HepG2 (cell line): ENCODE data around the gene SDR39U1. TPM values are rescaled to one million over a fixed set of nuclear protein-coding genes. Genes with fewer than 3 reads are reported as not detected.
A peak's percentile ranks its signal among the peaks of the same experiment; 100 is the strongest.

ENCODE experiments used
- ATAC-seq: fragments of 200-7000 bp; cut with Tn5 transposase; 3 replicates; pipeline ENCODE4 v1.9.1; 2020; ENCODE audit warnings: mild to moderate bottlenecking, moderate library complexity
- BruUV-seq: library from RNA; stranded (reverse); fragments of 400-500 nt; replicated peaks from 2 replicates; lab custom pipeline; 2021; lab: Mats Ljungman, UMichigan
- CTCF ChIA-PET: fragments of 300-600 bp; formaldehyde crosslinking; extraction: SDS; loops from one replicate; lab custom pipeline; 2021; ENCODE audit warnings: low total read pairs, inconsistent platforms, low intra/inter-chr PET ratio; lab: Yijun Ruan, JAX
- POLR2A ChIA-PET: fragments of 350-600 bp; sonication (Branson Sonifier 250); formaldehyde crosslinking; loops from one replicate; lab custom pipeline; 2020; ENCODE audit warnings: antibody characterized with exemption, inconsistent platforms; lab: Yijun Ruan, JAX
- DNase-seq: peaks from one replicate; pipeline ENCODE4 v3.0.0-alpha.2; 2015; ENCODE audit warnings: low spot score
- FAIRE-seq: peaks from 3 replicates; lab custom pipeline; 2011; peaks lifted over from hg19 to GRCh38; lab: Jason Lieb, UNC
- H2AFZ ChIP-seq: one replicate; pipeline ENCODE4 v1.6.1; 2011; ENCODE audit warnings: low read length, inconsistent platforms
- H3K27ac ChIP-seq: fragments of 300-600 bp; 3 replicates; pipeline ENCODE4 v1.8.0; 2011; ENCODE audit warnings: mixed run types, mild to moderate bottlenecking, mixed read lengths, low read length, inconsistent platforms; ENCODE audit not compliant: insufficient read depth; ENCODE audit errors: extremely low read length
- H3K27me3 ChIP-seq, 2 experiments: fragments of 200-600 bp in 1 of 2; 2 replicates in 1 of 2; 3 replicates in 1 of 2; pipeline versions ENCODE4 v1.6.0 to v1.8.0; 2011; ENCODE audit warnings: low read length in 2 of 2, mild to moderate bottlenecking in 2 of 2, moderate library complexity in 2 of 2, inconsistent platforms in 1 of 2; ENCODE audit not compliant: insufficient read depth in 2 of 2, control insufficient read depth in 1 of 2
- H3K36me3 ChIP-seq, 2 experiments: fragments of 200-600 bp in 1 of 2; replicated peaks in 1 of 2; 2 replicates in 1 of 2; 3 replicates in 1 of 2; pipeline versions ENCODE4 v1.5.1 to v1.8.0; 2011; ENCODE audit warnings: low read length in 2 of 2, inconsistent platforms in 1 of 2; ENCODE audit not compliant: insufficient read depth in 2 of 2, control insufficient read depth in 1 of 2
- H3K4me1 ChIP-seq: 2 replicates; pipeline ENCODE4 v1.5.1; 2012; ENCODE audit warnings: low read length, inconsistent platforms; ENCODE audit not compliant: insufficient read depth
- H3K4me2 ChIP-seq: 2 replicates; pipeline ENCODE4 v1.6.0; 2011; ENCODE audit warnings: low read depth, low read length, inconsistent platforms
- H3K4me3 ChIP-seq, 3 experiments: fragments of 200-600 bp in 1 of 3; sonication (generic), shearing (Covaris generic) in 1 of 3; replicated peaks in 1 of 3; 2 replicates each; pipeline ENCODE4 v1.5.1; 2011 to 2016; ENCODE audit warnings: low read length in 3 of 3, inconsistent platforms in 2 of 3, low read depth in 2 of 3, mild to moderate bottlenecking in 2 of 3, control low read depth in 1 of 3, mixed read lengths in 1 of 3; ENCODE audit not compliant: insufficient read depth in 1 of 3
- H3K79me2 ChIP-seq: one replicate; pipeline ENCODE4 v1.6.1; 2011; ENCODE audit warnings: low read length, inconsistent platforms; ENCODE audit not compliant: insufficient read depth
- H3K9ac ChIP-seq: 2 replicates; pipeline ENCODE4 v1.6.0; 2011; ENCODE audit warnings: mild to moderate bottlenecking, low read depth, low read length, inconsistent platforms; ENCODE audit not compliant: insufficient read depth
- H3K9me3 ChIP-seq: 2 replicates; pipeline ENCODE4 v1.5.1; 2012; ENCODE audit warnings: mild to moderate bottlenecking, low read length
- H4K20me1 ChIP-seq: 2 replicates; pipeline ENCODE4 v1.6.0; 2011; ENCODE audit warnings: inconsistent platforms, mild to moderate bottlenecking, low read length, moderate library complexity; ENCODE audit not compliant: insufficient read depth
- BORCS8-MEF2B ChIP-seq: sonication (generic); formaldehyde crosslinking; IDR thresholded peaks from 2 replicates; pipeline ENCODE4 v1.8.0; 2022; ENCODE audit warnings: mild to moderate bottlenecking, missing genetic modification reagents
- NR1H2 ChIP-seq: sonication (generic); formaldehyde crosslinking; IDR thresholded peaks from 2 replicates; pipeline ENCODE4 v1.8.1; 2022; ENCODE audit warnings: low read depth, missing genetic modification reagents, borderline replicate concordance
- RAD51 ChIP-seq: fragments of 450-650 bp; IDR thresholded peaks from 2 replicates; pipeline ENCODE4 v1.6.1; 2016; ENCODE audit warnings: borderline replicate concordance
- REST ChIP-seq, 2 experiments: IDR thresholded peaks; 2 replicates each; pipeline ENCODE4 v1.6.1; 2011 to 2012; ENCODE audit warnings: low read length in 2 of 2, borderline replicate concordance in 1 of 2, low read depth in 1 of 2, mild to moderate bottlenecking in 1 of 2, moderate library complexity in 1 of 2
- SRY ChIP-seq: sonication (generic); formaldehyde crosslinking; IDR thresholded peaks from 2 replicates; pipeline ENCODE4 v1.8.0; 2022; ENCODE audit warnings: mild to moderate bottlenecking, missing genetic modification reagents
- ZBTB7A ChIP-seq: sonication (generic); formaldehyde crosslinking; IDR thresholded peaks from 2 replicates; pipeline ENCODE4 v1.8.0; 2022; ENCODE audit warnings: mild to moderate bottlenecking, missing genetic modification reagents
- ZMYM3 ChIP-seq: sonication (generic); formaldehyde crosslinking; IDR thresholded peaks from 2 replicates; pipeline ENCODE4 v1.5.1; 2020; ENCODE audit warnings: mild to moderate bottlenecking, missing genetic modification reagents
- ZNF576 ChIP-seq: sonication (generic); formaldehyde crosslinking; IDR thresholded peaks from 2 replicates; pipeline ENCODE4 v1.4.0; 2020; ENCODE audit warnings: mild to moderate bottlenecking, missing genetic modification reagents
- WGBS: methylation state at CpG from one replicate; pipeline ENCODE4 v1.1.6; 2017; ENCODE audit warnings: low lambda C conversion rate; 5-methylcytosine and 5-hydroxymethylcytosine counted together
- in situ Hi-C: cut with HindIII; loops from 2 replicates; pipeline ENCODE4 v1.10.0; 2017; ENCODE audit warnings: low pct_unique_long_range_greater_than_20kb; ENCODE audit not compliant: extremely low pct_ligation_motif_present
- intact Hi-C: fragments of 100-400 bp; cut with micrococcal nuclease; formaldehyde crosslinking; loops from one replicate; pipeline ENCODE4 v1.10.0; 2022; ENCODE audit not compliant: unreplicated experiment
- polyA plus RNA-seq, 8 experiments: library from polyadenylated mRNA; depleted of rRNA in 3 of 8; stranded (reverse) in 7 of 8; unstranded in 1 of 8; fragments of >200 nt; fragmentation: Illumina TruSeq in 4 of 8; extraction: Trizol in 4 of 8; gene quantifications; 2 replicates each; pipeline versions ENCODE4 v1.2.1 to v1.2.3, GENCODE V29; 2011 to 2016; ENCODE audit warnings: low read depth in 4 of 8, missing spikeins in 1 of 8, mixed read lengths in 1 of 8; ENCODE audit not compliant: insufficient read depth in 1 of 8
- total RNA-seq, 5 experiments: library from RNA; depleted of rRNA; stranded (reverse); fragments of >200 nt; fragmentation: Illumina TruSeq; extraction: Trizol; gene quantifications; 2 replicates each; pipeline ENCODE4 v1.2.3, GENCODE V29; 2016; ENCODE audit warnings: low read depth in 1 of 5

The SDR39U1 gene
- total and polyA plus RNA-seq, 2 of the 13 experiments (the other 11 are each of a cell fraction or from before 2014, with no cell fraction given): 34.4 to 129 TPM

GRCh38 chr14:24415421-24416253, 26.9 kb downstream of the SDR39U1 start:
- Histone ChIP-seq H3K9me3 (no peaks in the 10 kb centered on the region), H3K36me3 (no peaks in the 10 kb centered on the region), H3K4me1 (no peaks in the 10 kb centered on the region), H3K4me2 (no peak overlapping the region), H3K4me3 (no peak overlapping the region), H3K9ac (no peak overlapping the region), H3K79me2 (no peaks in the 10 kb centered on the region), H3K27me3 (peaks cover 0 to 7% of the 10 kb centered on the region in 2 experiments; a peak in 2 of 5 replicates), H3K27ac (no peak overlapping the region), H4K20me1 (no peaks in the 10 kb centered on the region), H2AFZ (no peak overlapping the region)
- intact Hi-C loops: no loop called here
- FAIRE-seq: no peak
- ChIA-PET POLR2A (interaction anchor here (1.9 kb wide), 1 partner anchor 14 kb away, joined by 9 read pairs; the partner anchor contains the start of genes CBLN3 and KHNYN), CTCF (no interaction called here)
- DNase-seq: no peak
- no peak for ATAC-seq
- in situ Hi-C loops: no loop called here
- BruUV-seq: no TSS peak
- WGBS: 72% methylated on average over 25 of the region's 25 CpGs
- TF ChIP-seq SRY (0 out of 2 replicates have a peak, but pooled peaks have one; percentile 41), RAD51 (no peak), ZBTB7A (CRISPR knock-in tag) (no peak), ZNF576 (CRISPR knock-in tag) (0 out of 2 replicates have a peak, but pooled peaks have one; percentile 62), BORCS8-MEF2B (CRISPR knock-in tag) (0 out of 2 replicates have a peak, but pooled peaks have one; percentile 34), ZMYM3 (CRISPR knock-in tag) (no peak), REST (IDR thresholded peaks at IDR 0.05; ENCODE audit: borderline replicate concordance in 1 of 2, low read depth in 1 of 2, low read length in 2 of 2) (no peak), NR1H2 (no peak)
